AG10803 (cell line): ENCODE data around the gene DIP2C.

Experiments
- DNase-seq: peaks from one replicate; pipeline ENCODE4 v3.0.0; 2010; ENCODE audit warnings: low read depth
- H3K4me3 ChIP-seq: 2 replicates; pipeline ENCODE4 v1.5.1; 2011; ENCODE audit warnings: mild to moderate bottlenecking, low read length, control low read depth
- CTCF ChIP-seq: conservative IDR thresholded peaks from 2 replicates; pipeline ENCODE4 v1.5.1; 2011; ENCODE audit warnings: mild to moderate bottlenecking, low read length, control low read depth, inconsistent platforms

The DIP2C gene

GRCh38 chr10:386771-387592 lies 302.5 kb downstream of the DIP2C start:
- no peak for TF ChIP-seq CTCF
- no peak for DNase-seq
- no peak overlapping the region for H3K4me3 ChIP-seq

GRCh38 chr10:385571-386300 lies 303.7 kb downstream of the DIP2C start:
- no peak for TF ChIP-seq CTCF
- no peak overlapping the region for H3K4me3 ChIP-seq
- DNase-seq = no peak

- DNase-seq = no peak
- no peak overlapping the region for H3K4me3 ChIP-seq
- no peak for TF ChIP-seq CTCF
Measured at GRCh38 chr10:384538-385305, 304.7 kb downstream of the DIP2C start.

GRCh38 chr10:383519-383918 lies 305.9 kb downstream of the DIP2C start:
- no peak for DNase-seq
- no peak for TF ChIP-seq CTCF
- no peak overlapping the region for H3K4me3 ChIP-seq

GRCh38 chr10:381805-382204 lies 307.7 kb downstream of the DIP2C start:
- TF ChIP-seq CTCF = no peak
- no peak for DNase-seq
- H3K4me3 ChIP-seq = no peak overlapping the region

GRCh38 chr10:381346-381745 lies 308.1 kb downstream of the DIP2C start:
- no peak for DNase-seq
- no peak for TF ChIP-seq CTCF
- H3K4me3 ChIP-seq = no peak overlapping the region
